GM18502 (cell line): ENCODE data around the gene CDC42EP3.

ENCODE experiments used
- ATAC-seq: cut with Tn5 transposase; IDR thresholded peaks from one replicate; pipeline ENCODE4 v1.9.1; 2021; ENCODE audit warnings: mild to moderate bottlenecking; ENCODE audit not compliant: unreplicated experiment, poor library complexity

Gene CDC42EP3

DNA sequence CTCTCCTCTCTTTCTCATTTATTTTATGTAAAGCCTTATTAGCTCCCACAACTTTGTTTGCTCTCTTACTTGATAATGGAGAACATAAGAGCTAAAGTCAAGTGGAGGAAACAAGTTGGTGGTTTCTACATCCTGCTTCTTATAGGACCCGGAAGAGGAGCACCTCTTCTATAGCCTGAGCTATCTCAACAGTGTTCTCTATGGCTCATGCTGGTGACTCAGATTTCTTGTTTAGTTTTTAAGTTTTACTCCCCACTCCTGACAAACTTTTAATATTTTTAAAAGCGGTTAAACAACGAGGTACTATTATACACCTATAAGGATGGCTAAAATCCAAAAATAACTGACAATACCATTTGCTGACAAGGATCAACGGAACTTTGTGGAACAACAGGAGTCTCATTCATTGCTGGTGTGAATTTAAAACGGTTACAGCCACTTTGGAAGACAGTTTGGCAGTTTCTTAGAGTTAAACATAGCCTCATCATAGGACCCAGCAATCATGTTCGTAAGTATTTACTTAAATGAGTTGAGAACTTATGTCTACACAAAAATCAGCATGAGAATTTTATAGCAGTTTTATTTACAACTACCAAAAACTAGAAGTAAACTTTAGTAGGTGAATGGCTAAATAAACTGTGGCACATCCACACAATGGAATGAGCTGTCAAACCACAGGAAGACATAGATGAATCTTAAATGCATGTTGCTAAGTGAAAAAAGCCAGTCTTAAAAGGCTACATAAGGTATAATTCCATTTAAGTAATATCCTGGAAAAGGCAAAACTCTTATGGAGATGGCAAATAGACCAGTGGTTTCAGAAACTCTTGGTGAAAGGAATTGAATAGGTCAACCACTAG lies 12.7 kb upstream of the CDC42EP3 start:
- no peak for ATAC-seq

- ATAC-seq = no peak
These were observed 11.8 kb upstream of the CDC42EP3 start for GRCh38 chr2:37683241-37683640.

DNA sequence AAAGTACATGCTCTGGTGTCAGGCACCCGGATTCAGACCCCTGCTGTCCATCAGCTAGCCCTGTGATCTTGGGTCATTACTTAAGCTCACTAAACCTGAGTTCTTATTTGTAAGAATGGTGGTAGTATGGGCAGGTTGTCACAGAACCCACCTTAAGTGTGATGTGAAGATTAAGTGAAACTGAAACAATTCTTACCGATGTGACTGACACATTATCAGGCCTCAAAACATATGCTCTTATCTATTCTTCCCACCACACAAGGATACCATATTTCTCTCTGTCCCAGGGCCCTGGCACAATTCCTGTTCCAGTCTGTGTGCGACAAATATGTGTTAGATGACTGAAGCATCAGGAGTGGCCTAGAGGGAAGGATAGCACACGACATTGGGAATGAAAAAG lies 11.0 kb upstream of the CDC42EP3 start:
- ATAC-seq = no peak

- no peak for ATAC-seq
These were observed 10.1 kb upstream of the CDC42EP3 start for GRCh38 chr2:37681587-37681986.

DNA sequence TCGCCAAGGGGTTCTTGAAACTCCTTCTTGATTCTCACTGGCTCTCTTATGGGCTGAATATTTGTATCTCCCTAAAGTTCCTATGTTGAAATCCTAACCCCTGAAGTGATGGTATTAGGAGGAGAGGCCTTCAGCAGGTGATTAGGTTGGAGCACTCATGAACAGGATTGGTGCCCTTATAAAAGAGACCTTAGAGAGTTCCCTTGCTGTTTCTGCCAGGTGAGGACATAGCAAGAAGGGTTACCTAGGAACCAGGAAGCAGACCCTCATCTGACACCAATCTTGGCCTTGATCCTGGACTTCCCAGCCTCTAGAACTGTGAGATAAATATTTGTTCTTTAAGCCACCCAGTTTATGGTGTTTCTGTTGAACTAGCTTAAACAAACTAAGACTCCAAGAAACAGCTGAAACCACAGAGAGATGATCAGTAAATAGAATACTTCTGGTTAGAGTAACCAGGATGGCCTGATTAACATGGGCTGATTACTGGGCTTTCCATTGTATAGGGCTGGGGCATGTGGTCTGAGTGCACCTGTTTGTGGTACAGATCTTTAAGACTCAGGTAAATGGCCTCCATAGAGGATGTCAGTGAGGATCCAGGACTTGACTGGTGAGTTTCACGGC lies 7.7 kb upstream of the CDC42EP3 start:
- no peak for ATAC-seq

DNA sequence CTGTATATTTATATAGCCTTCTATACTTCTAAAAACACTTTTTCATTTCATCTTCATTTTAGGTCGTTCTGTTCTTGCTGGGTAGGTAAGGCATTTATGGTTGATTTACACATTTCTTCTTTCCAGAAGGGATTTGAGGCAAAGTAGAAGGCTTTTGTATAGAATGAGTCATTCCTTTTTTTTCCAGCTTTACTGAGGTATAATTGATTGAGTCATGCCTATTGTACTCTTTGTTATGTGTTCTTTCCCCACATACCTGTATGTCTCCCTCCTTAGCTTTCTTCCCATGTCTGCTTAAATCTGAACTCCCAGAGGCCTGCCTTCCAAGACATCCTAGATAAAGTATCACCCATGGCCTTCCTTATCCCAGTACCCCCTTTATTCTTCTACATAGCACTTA lies 4.8 kb upstream of the CDC42EP3 start:
- no peak for ATAC-seq

DNA sequence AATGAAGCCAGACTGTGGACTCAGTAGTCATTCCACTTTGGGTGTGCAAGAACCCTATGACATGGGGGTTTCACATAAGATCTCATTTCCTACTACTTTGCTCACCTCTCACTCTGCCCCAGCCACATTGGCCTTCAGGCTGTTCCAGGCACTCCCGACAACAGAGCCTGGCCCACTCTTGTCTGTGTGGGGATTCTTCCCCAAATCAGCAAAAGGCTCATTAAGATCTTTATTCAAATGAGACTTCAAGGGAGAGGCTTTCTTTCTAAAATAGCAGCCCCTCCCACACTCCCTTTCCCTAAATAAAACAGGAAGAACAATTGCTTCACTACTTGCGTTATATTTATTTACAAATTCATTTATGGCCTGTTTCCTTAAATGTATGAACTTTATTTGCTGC lies 3.5 kb upstream of the CDC42EP3 start:
- ATAC-seq = no peak

DNA sequence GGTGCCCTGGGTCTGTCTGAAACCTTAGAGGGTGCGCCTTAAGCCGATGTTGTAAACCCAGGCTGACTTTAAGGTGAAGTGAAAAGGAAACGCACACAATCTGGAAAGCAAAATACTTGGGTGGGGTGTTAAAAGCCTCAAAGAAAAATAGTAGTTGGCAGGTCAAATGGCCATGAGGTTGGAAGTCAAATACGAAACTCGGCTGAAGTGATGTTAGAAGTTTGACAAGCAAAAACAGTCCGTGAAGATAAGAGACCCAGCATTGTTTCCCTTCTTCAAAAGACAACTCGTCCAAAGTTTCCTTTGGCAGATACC lies 1.4 kb upstream of the CDC42EP3 start:
- ATAC-seq = no peak

DNA sequence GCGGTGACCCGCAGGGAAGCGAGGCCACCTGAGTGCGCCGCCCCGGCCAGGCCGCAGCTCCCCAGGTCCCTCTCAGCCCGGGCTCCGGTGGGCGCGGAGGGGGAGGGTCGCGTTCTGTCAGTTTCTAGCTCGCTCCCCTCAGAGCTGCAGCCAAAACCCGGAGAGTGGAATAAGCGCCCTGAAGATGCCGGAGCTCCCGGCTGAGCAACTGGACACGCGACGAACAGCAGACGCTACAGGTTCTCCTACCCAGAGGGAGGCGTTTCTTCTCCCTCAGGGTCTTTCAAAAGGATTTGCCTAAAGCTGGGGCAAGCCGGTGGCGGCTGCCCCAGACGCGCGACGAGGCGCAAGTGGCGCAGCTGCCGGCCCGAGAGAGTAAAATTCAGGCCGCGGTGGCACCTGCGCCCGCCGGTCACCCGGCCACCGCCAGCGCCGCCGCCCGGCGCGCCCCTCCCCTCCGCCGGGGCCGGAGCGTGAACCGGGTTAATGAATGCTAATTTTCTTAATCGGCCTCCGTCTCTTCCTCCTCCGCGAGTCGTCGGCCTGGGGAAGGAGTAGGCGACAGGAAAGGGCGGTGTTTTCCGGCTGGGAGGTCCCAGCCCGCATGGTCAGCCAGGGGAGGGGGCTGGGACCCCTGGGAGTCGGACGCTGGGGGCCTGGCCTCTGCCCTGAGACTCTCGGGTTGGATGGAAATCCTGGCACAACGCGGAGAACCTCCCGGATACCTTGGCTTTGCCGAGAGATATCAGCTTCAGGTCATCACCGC lies 845 bp upstream of the CDC42EP3 start:
- peak; percentile 49 for ATAC-seq

- ATAC-seq = peak; percentile 17
These were observed 318 bp upstream of the CDC42EP3 start for GRCh38 chr2:37671816-37672103.

DNA sequence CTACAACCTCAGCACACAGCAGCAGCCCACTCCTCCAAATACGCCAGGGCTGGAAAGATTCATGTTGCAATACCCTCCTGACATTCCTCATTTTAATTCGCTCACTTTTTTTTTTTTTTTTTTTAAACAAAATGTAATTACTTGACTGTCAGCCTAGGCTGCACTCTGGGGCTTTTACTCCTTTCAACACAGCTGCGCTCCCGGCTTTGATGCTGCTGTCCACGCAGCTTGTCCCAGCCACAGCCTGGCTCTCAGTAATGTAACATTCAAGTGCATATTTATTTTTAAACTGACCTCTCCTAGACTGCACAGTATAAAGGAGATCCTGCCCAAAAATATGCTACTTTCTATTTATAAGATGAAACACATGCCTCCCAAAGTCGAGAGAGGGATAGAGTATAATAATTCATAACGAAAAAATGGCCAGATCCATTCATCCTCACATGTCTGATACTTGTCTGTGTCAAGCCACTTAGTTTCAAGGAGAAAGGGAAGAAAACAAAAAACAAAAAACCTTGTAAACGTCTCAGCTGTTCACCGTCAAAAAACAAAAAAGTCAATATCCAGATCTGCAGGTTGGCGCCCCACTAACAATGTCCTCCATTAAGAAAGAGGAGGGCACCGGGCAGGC lies 949 bp downstream of the CDC42EP3 start:
- no peak for ATAC-seq

DNA sequence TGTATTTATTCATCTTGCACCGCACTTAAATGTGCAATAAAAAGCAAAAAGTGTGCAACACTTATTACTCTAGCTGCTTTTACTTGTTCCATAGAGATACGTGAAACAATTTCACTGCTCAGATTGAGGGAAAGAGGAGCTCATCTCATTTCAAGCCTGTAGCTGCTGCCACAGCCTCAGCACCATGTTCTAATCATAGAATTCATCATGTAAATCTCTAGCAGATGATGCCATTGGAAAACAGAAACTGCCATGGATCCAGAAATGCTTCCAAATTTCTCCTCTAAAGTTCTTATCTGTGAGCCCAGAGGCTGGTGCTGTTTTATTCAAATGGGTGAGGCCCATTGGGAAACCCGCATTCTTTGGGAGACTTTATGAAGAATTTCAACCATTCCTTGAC lies 2.0 kb downstream of the CDC42EP3 start:
- ATAC-seq = no peak

- no peak for ATAC-seq
These were observed 3.7 kb downstream of the CDC42EP3 start for GRCh38 chr2:37667704-37668103.

DNA sequence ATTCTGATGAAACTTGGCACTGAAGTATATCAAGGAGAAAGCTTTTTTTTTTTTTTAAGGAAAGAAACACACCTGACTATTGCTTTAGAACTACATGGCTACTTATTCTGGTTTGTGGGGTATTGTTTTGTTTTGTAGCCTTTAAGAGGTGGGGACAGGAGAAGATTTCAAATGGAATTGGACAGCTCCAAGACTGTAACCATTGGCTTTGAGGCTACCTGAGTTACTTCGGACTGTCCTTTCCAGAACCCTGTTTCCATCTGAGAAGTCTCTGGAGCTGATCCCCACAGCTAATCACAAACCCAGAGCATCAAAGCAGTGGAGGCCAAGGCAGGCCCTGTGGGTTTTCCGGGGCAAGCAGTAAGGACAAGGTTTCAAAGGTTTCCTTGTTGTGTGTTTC lies 4.7 kb downstream of the CDC42EP3 start:
- no peak for ATAC-seq

GRCh38 chr2:37665604-37666362 lies 5.7 kb downstream of the CDC42EP3 start:
- ATAC-seq = no peak

DNA sequence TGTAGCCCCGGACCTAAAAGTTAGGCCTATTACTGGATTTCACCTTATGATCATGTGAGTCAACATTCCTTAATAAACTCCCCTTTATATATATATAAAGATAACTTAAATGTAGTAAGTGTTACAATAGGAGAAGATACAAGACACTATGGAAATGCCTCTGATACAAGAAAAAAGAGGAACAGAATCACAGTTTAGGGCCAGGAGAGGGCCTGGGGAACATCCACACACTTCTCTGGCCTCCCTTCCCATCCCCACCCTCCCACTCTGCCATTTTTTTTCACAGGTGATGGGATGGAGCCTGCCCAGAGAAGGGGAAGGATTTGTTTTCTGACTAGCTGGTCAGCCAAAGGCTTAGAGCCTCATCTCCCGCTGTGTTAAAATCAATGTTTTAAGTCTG lies 6.4 kb downstream of the CDC42EP3 start:
- no peak for ATAC-seq

DNA sequence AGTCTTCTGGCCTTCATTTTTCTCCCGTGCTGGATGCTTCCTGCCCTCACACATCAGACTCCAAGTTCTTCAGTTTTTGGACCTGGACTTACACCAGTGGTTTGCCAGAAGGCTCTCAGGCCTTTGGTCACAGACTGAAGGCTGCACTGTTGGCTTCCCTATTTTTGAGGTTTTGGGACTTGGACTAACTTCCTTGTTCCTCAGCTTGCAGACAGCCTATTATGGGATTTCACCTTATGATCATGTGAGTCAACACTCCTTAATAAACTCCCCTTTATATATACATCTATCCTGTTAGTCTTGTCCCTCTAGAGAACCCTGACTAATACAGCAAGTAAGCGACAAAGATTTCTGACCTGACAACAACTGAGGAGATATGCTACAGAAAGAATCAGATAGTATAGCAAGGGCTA lies 7.2 kb downstream of the CDC42EP3 start:
- ATAC-seq = no peak

GRCh38 chr2:37663390-37663789 lies 8.1 kb downstream of the CDC42EP3 start:
- no peak for ATAC-seq

- no peak for ATAC-seq
These were observed 11.7 kb downstream of the CDC42EP3 start for GRCh38 chr2:37659723-37660122.

DNA sequence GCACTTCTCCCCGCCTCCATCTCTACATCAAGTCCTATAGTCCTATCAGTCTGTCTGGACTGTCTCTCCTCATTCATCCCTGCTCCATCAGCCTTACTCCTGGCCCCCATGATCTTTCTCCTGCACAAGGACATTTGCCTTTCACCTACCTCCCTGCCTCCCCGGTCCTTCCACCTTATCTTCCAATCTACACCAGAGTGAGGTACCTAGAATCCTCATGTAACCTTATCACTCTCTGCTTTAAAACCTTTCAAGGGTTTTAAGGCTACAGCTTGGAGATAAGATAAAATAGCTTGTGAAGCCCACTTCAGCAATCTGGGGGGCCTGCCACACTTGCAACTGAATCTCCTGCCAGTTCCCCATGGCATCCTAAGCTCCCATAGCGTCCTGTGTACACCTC lies 12.8 kb downstream of the CDC42EP3 start:
- no peak for ATAC-seq
